ENCODE data around the gene TLR2.

The TLR2 gene

DNA sequence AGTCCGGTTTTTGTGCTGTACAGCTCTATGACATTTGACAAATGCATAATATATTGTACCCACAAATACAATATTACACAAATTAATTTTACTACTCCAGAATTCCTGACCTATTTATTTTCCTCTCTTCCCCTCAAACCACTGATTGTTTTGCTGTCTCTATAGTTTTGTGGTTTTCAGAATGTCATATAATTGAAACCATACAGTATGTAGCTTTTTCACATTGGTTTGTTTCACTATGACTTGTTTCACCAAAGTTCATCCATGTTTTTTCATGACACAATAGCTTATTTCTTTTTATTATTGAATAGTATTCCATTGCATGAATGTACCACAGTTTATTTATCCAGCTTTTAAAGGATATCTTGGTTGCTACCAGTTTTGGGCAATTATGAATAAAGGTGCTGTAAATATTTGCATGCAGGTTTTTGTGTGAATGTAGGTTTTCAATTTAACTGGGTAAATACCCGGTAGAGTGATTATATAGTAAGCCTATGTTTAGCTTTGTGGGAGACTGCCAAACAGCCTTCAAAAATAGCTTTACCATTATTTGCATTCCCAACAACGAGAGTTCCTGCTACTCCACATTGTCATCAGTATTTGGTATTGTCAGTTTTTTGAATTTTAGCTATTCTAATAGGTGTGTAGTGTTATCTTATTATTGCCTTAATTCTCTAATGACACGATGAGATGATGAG lies 49.8 kb downstream of the TLR2 start:
- DNase-seq (ENCODE audit: low spot score) = no peak

GRCh38 chr4:153735906-153736461 lies 51.9 kb downstream of the TLR2 start:
- no peak for DNase-seq (ENCODE audit: low spot score)

- no peak for DNase-seq (ENCODE audit: low spot score)
These were observed 57.5 kb downstream of the TLR2 start for GRCh38 chr4:153741541-153741940.

DNA sequence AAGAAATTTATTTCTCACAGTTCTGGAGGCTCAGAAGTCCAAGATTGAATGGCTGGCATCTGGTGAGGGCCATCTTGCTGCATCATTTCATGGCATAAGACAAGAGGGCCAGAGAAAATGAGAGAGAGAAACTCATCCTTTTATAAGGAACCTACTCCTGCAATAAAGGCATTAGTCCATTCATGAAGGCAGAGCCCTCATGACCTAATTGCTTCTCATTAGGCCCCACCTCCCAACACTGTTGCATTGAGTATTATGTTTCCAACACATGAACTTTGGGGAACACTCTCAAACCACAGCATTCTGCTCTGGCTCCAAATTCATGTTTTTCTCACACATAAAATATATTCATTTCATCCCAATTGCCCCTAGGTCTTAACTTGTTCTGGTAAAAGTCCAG lies 61.6 kb downstream of the TLR2 start:
- DNase-seq (ENCODE audit: low spot score) = no peak

DNA sequence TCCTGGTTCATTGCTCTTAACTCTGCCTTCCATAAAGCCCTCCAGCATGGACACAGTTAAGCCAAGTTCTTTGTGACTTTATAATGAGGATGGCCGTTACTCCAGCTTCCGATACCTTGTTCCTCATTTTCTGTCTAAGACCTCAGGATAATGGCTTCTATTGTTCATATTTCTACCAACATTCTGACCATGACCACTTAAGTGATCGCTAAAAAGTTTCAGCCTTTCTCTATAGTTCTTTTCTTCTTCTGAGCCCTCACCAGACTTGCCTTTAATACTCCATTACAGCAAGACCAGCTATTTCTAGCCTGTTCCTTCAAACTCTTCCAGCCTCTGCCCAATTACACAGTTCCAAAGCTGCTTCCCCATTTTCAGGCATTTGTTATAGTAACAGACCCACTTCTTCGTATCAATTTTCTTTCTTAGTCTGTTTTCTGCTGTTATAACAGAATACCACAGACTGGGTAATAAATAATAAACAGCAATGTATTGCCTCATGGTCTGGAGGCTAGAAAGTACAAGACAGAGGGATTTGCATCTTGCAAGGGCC lies 63.4 kb downstream of the TLR2 start:
- no peak for DNase-seq (ENCODE audit: low spot score)

DNA sequence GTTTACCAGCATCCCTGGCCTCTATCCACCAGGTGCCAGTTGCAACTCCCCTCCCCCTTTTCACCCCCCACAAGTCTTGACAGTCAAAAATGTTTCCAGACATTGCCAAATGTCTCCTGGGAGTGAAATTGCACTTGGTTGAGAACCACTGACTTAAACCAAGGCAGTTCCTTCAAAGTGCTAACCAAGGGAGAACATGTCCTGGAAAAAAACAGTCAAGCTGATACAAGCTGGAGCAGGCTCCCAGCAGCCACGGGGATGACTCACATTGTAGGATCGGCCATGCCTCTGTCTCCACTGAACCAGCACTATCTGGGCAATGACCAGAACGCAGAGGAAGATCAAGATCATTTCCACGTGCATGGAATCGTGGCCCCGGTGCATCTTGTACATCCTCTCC lies 64.3 kb downstream of the TLR2 start:
- no peak for DNase-seq (ENCODE audit: low spot score)

DNA sequence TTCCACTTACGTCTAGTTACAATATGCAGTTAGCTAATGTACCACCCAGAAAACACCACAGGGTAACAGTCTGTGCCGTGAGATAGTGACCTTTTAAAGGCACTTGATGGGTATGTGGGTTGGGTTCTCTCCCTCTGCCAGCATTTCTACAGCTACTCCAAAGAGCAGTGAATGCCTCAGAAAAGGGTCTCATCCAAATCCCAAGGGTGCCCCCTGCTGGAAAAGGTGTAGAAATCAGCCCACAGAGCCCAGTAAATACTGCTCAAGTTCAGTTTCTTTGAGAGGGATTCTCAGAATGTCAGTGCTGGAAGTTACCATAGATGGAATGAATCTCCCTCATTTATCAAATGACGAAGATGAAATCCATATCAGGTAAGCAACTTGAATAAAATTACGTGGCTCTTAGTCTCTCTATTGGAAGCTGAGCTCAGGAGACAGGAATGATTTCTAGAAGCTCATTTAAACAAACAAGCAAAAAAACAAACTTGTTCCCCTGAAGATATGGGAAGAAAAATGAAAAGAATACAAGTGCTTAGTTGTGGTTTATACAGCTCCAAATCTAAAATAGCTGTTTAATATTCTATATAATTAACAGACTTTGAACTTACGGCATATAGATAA lies 66.2 kb downstream of the TLR2 start:
- DNase-seq (ENCODE audit: low spot score) = peak; percentile 72

- no peak for DNase-seq (ENCODE audit: low spot score)
These were observed 71.1 kb downstream of the TLR2 start for GRCh38 chr4:153755186-153755585.
